Pancreas (tissue), 10 donors: ENCODE results near the gene NEUROD2. TPM values are rescaled to one million over a fixed set of nuclear protein-coding genes. Genes with fewer than 3 reads are reported as not detected.
A peak's percentile ranks its signal among the peaks of the same experiment; 100 is the strongest.

Experiments used
- ATAC-seq, 4 donors: fragments of 200-7000 bp; cut with Tn5 transposase; one replicate each; pipeline versions ENCODE4 v1.8.0 to v1.9.1; 2020; ENCODE audit warnings: mild to moderate bottlenecking in 4 of 4, moderate library complexity in 4 of 4
- DNase-seq, 6 donors: peaks; one replicate each; pipeline ENCODE4 v3.0.0-alpha.2; 2020
- FAIRE-seq: peaks from 2 replicates; lab custom pipeline; 2012; peaks lifted over from hg19 to GRCh38; lab: Jason Lieb, UNC
- H3K27ac ChIP-seq, 4 donors: fragments of 200-600 bp; sonication (generic); 1 replicate in 3 of 4; 2 replicates in 1 of 4; pipeline versions ENCODE4 v1.5.0 to v1.8.0; 2020
- H3K27me3 ChIP-seq, 4 donors: fragments of 200-600 bp; one replicate each; pipeline ENCODE4 v1.8.0; 2021
- H3K36me3 ChIP-seq, 3 donors: fragments of 200-600 bp; sonication (generic) in 1 of 3; one replicate each; pipeline versions ENCODE4 v1.5.0 to v1.8.0; 2020 to 2021
- H3K4me1 ChIP-seq, 3 donors: fragments of 200-600 bp; one replicate each; pipeline ENCODE4 v1.8.0; 2021
- H3K4me3 ChIP-seq, 4 donors: fragments of 200-600 bp; sonication (generic) in 2 of 4; one replicate each; pipeline versions ENCODE4 v1.5.0 to v1.8.0; 2020 to 2021
- H3K9me3 ChIP-seq, 4 donors: fragments of 200-600 bp; one replicate each; pipeline ENCODE4 v1.8.0; 2021
- CTCF ChIP-seq, 4 donors: fragments of 200-600 bp; sonication (generic) in 3 of 4; IDR thresholded peaks; one replicate each; pipeline versions ENCODE4 v1.5.0 to v1.8.0; 2021; ENCODE audit warnings: antibody characterized with exemption in 4 of 4
- WGBS, 2 donors: extraction: QIAGEN DNeasy Blood & Tissue Kit; methylation state at CpG; one replicate each; pipeline ENCODE4 v1.1.7; 2013; 5-methylcytosine and 5-hydroxymethylcytosine counted together
- intact Hi-C, 3 donors: fragments of 100-400 bp; cut with DNase I; formaldehyde crosslinking; loops; one replicate each; pipeline versions ENCODE4 v1.11.1 to v1.14.2; 2022
- polyA plus RNA-seq, 2 donors: library from polyadenylated mRNA; stranded (reverse); fragments of 200-250 nt; gene quantifications; one replicate each; pipeline ENCODE4 v1.2.3, GENCODE V29; 2013
- total RNA-seq, 6 donors: library from RNA; stranded (reverse); fragmentation: NEBNext Ultra II Directional in 4 of 6; extraction: Animal tissue kit (Norgen Biotek cat#: 25700) in 4 of 6; gene quantifications; one replicate each; pipeline versions ENCODE4 v1.2.1 to v1.2.4, GENCODE V29; 2021 to 2023
- donor health status: healthy with polysubstance abuse.
- donor health status: DM: no; HTN: no; CAD: no; lungs with moderate emphysema.
- donor health status: DM: no; HTN: no; CAD: no.
- donor health status: control.
- donor health status: control.
- donor health status: Bipolar disorder and iron deficiency.
- donor health status: DM: yes; HTN: yes; CAD: no.
- donor health status: DM: no; HTN: no; CAD: no.
- donor health status: DM: no; HTN: no; CAD: no.
- donor health status: DM: yes; HTN: yes; CAD: no.

NEUROD2 gene
- total and polyA plus RNA-seq, 8 donors = 0.04 TPM; not detected in 7

DNA sequence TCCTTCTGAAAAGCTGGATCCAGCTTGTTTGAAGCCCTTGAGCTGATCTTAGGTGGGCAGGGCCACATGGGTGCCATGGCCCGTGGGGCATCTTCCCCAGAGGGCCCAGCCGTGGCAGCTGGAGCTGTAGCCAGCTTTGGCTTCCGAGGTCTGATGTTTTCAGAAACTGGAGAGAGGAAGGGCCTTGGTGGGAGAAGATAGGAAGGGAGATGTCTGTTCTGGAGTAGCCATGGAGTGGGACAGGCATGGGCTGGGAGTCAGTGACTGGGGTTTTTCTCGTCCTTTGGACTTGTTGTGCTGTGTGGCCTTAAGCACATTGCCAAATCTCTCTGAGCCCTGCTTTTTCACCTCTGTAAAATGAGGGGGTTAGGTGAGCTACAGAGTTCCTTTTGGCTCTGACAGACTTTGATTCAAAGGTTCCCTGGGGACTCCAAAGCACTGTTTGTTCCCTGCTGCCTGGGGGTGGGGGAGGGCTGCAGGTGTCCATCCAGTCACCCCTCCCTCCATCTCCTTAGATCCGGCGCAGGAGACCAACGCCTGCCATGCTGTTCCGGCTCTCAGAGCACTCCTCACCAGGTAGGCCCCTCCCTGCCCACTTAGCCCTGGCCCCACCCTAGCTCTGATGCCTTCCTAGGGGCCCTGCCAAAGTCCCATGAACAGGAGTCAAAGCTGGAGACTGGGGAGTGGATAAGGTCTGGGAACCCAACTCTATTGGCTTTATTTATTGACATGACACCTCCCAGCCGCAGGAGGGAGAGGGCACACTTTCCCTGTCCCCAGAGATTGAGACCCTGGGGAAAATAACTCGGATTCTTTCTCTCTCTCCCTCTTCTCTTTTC lies 21.2 kb upstream of the NEUROD2 start:
- WGBS, 2 donors = 44 to 56% methylated on average over 10 of the region's 10 CpGs
- Histone ChIP-seq H3K27me3 (no peaks in the 10 kb centered on the region), H3K27ac (peak overlapping the region; percentile 9 to 84 (median 70)), H3K4me3 (peak overlapping the region in 3 of 4 donors; percentile 8 to 42 (median 31)), H3K9me3 (no peaks in the 10 kb centered on the region), H3K4me1 (peaks cover 0 to 3% (median 0%) of the 10 kb centered on the region in 3 donors), H3K36me3 (no peaks in the 10 kb centered on the region)
- TF ChIP-seq CTCF (IDR thresholded peaks at IDR 0.05) = no peak
- ATAC-seq (peak in 3 of 4 donors; percentile 5 to 13 (median 7)), DNase-seq (peak in 2 of 6 donors; percentile 39 to 53), FAIRE-seq (no peak)
- intact Hi-C loops = no loop called here

DNA sequence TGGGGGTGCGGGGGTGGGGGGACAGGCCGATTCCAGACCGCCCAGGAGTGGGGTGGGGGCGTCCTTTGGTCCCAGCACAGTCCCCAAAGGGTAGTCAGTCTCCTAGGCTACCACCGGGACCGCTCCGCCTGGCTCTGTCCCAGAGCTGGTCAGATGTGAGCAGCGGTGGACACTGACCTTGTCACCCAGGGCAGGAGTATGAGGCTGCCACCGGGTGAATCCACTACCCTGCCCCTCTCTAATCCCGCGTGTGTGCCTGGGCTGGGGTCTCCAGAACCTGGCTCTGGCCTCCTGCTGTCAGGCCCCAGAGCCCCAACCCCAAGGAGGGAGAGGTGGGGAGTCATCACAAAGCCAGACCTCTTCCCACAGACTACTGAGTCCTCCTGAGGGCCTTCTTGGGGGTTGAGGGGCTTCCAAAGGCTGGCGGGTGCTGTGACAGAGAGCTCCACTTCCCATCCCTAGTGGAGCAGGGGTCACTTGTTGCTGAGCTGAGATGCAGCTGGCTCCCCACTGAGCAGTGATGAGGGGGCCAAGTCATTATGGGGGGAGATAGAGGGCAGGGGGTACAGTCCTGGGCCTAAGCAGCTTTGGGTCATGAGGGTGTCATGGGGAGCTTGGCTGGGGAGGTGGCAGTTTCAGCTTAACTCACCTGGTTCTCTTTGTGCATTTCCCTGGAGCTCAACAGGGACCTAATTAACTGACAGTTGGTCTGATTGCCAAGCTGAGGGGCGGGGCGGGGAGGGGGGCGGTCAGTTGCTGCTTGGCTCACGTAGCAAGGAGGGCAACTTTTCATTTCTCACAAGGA lies 20.2 kb upstream of the NEUROD2 start:
- H3K36me3 ChIP-seq = no peaks in the 10 kb centered on the region
- peak overlapping the region in 3 of 4 donors; percentile 34 to 44 (median 42) for H3K4me3 ChIP-seq
- no peak for FAIRE-seq
- intact Hi-C loops = loop anchor here in 1 of 3 donors (2.0 kb wide), 1 partner anchor 79 kb away; no protein-coding TSS in a partner anchor
- peak overlapping the region; percentile 59 to 84 (median 73) for H3K27ac ChIP-seq
- H3K27me3 ChIP-seq = no peaks in the 10 kb centered on the region
- H3K4me1 ChIP-seq = peaks cover 0 to 4% (median 3%) of the 10 kb centered on the region in 3 donors
- no peak for TF ChIP-seq CTCF (IDR thresholded peaks at IDR 0.05)
- no peak for ATAC-seq
- DNase-seq = peak in 1 of 6 donors; percentile 17
- no peaks in the 10 kb centered on the region for H3K9me3 ChIP-seq
- WGBS, 2 donors = 47 to 63% methylated on average over 14 to 16 of the region's 16 CpGs

GRCh38 chr17:39627047-39627711 lies 19.5 kb upstream of the NEUROD2 start:
- 5 to 6% methylated on average over 41 to 72 of the region's 72 CpGs for WGBS, 2 donors
- FAIRE-seq = no peak
- Histone ChIP-seq H3K4me1 (peaks cover 0 to 5% (median 4%) of the 10 kb centered on the region in 3 donors), H3K9me3 (no peaks in the 10 kb centered on the region), H3K27me3 (no peaks in the 10 kb centered on the region), H3K36me3 (no peaks in the 10 kb centered on the region), H3K27ac (peak overlapping the region; percentile 59 to 84 (median 73)), H3K4me3 (peak overlapping the region in 3 of 4 donors; percentile 34 to 44 (median 42))
- no peak for ATAC-seq
- DNase-seq = peak in 2 of 6 donors; percentile 14 to 60
- TF ChIP-seq CTCF (IDR thresholded peaks at IDR 0.05) = no peak
- intact Hi-C loops = loop anchor here in 1 of 3 donors (2.0 kb wide), 1 partner anchor 78 kb away; no protein-coding TSS in a partner anchor

DNA sequence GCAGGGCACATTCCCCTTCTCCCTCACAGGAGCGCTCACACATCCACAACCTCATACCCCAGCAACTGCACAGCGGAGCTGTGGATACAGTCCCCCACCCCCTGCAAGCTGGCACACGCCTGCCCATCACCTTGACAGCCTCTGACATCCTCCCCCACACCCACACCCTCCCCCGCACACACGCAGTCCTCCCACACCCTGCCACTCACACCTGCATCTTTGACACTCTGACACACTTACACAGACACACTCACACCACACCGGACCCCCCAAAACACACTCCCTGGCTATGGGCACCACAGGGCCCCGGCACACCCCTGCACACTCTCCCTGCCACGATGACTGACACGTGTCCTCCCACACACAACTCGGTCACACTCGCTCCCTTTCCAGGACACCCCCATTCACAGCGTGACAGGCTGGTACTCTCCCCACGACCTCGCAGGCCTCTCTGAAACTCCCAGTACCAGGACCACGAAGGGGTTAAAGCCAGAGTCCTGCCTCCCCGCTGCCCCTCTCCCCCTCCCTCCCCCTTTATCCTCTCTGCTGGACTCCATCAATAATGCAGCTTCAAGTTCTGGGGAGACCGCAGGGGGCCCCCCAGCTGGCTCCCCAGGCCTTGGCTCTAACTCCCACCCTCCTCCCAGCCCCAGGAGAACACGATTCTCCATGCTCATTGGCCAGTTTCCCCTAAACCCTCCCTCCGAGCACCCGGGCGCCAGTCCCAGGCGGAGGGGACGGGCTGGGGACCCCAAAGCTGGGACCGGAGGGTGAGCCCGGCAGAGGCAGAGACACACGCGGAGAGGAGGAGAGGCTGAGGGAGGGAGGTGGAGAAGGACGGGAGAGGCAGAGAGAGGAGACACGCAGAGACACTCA lies 18.7 kb upstream of the NEUROD2 start, which contains the start of gene PPP1R1B:
Gene PPP1R1B, plus strand, starts transcription at position 782 of the 876 bp plus-strand sequence. CDS start 441 bp downstream, outside the sequence.
- peak within 1 kb of the TSS in 3 of 4 donors; percentile 34 to 44 (median 42) for H3K4me3 ChIP-seq
- ATAC-seq = peak in 1 of 4 donors; percentile 21
- FAIRE-seq = no peak
- peak within 1 kb of the TSS; percentile 59 to 84 (median 73) for H3K27ac ChIP-seq
- TF ChIP-seq CTCF (IDR thresholded peaks at IDR 0.05) = no peak
- no peaks in the 10 kb centered on the region for H3K9me3 ChIP-seq
- no peaks in the 10 kb centered on the region for H3K27me3 ChIP-seq
- peaks cover 0 to 4% (median 3%) of the 10 kb centered on the region in 3 donors for H3K4me1 ChIP-seq
- DNase-seq = peak in 3 of 6 donors; percentile 36 to 54 (median 40)
- H3K36me3 ChIP-seq = no peaks in the 10 kb centered on the region
- 11 to 14% methylated on average over 28 to 29 of the region's 29 CpGs for WGBS, 2 donors
- intact Hi-C loops = loop anchor here in 1 of 3 donors (2.0 kb wide), 1 partner anchor 78 kb away; no protein-coding TSS in a partner anchor
